ENCODE results near the gene GRB10. TPM values are rescaled to one million over a fixed set of nuclear protein-coding genes. Genes with fewer than 3 reads are reported as not detected.

Gene GRB10
- total RNA-seq, 4 donors from 2014 or later: 40.4 to 88.6 (median 61.1) TPM

- Histone ChIP-seq H3K27me3 (no peaks in the 10 kb centered on the region), H3K4me1 (peaks cover 16 to 17% of the 10 kb centered on the region in 2 donors), H3K36me3 (no peaks in the 10 kb centered on the region), H3K27ac (no peak overlapping the region), H3K9me3 (no peaks in the 10 kb centered on the region), H3K4me3 (no peak overlapping the region)
- TF ChIP-seq POLR2A (IDR thresholded peaks at IDR 0.05): no peak
- TF ChIP-seq CTCF (IDR thresholded peaks at IDR 0.05 in 4 of 5, conservative IDR thresholded peaks at IDR 0.05 in 1 of 5): no peak
- DNase-seq (no peak), ATAC-seq (no peak)
- intact Hi-C loops (cut with DNase I; ENCODE audit: low total_unique reads): loop anchor here (10.0 kb wide), 1 partner anchor 330 kb away; no protein-coding TSS in a partner anchor
- in situ Hi-C loops (cut with MboI; ENCODE audit: low sequenced_read_pairs in 4 of 4): loop anchor here in 3 of 4 donors (25.0 kb wide), 2 partner anchors 267 to 333 kb away; partner anchors contain the start of gene FIGNL1 (in 2 of the 3)
These were observed 12.6 kb upstream of the GRB10 start for GRCh38 chr7:50795253-50795652.

GRCh38 chr7:50793947-50794570 lies 11.4 kb upstream of the GRB10 start:
- intact Hi-C loops (cut with DNase I; ENCODE audit: low total_unique reads) (loop anchor here (5.0 to 10.0 kb wide), 6 partner anchors 107 to 329 kb away; no protein-coding TSS in a partner anchor), in situ Hi-C loops (cut with MboI; ENCODE audit: low sequenced_read_pairs in 4 of 4) (loop anchor here in 3 of 4 donors (25.0 kb wide), 2 partner anchors 268 to 332 kb away; partner anchors contain the start of gene FIGNL1 (in 2 of the 3))
- Histone ChIP-seq H3K4me1 (peaks cover 21 to 28% of the 10 kb centered on the region in 2 donors), H3K27ac (peak overlapping the region; percentile 62 to 86 (median 81)), H3K4me3 (peak overlapping the region; percentile 58 to 73 (median 60)), H3K36me3 (no peaks in the 10 kb centered on the region), H3K9me3 (no peaks in the 10 kb centered on the region), H3K27me3 (no peaks in the 10 kb centered on the region)
- DNase-seq: no peak
- ATAC-seq: no peak
- TF ChIP-seq CTCF (IDR thresholded peaks at IDR 0.05 in 4 of 5, conservative IDR thresholded peaks at IDR 0.05 in 1 of 5) (no peak), POLR2A (IDR thresholded peaks at IDR 0.05) (no peak)

DNA sequence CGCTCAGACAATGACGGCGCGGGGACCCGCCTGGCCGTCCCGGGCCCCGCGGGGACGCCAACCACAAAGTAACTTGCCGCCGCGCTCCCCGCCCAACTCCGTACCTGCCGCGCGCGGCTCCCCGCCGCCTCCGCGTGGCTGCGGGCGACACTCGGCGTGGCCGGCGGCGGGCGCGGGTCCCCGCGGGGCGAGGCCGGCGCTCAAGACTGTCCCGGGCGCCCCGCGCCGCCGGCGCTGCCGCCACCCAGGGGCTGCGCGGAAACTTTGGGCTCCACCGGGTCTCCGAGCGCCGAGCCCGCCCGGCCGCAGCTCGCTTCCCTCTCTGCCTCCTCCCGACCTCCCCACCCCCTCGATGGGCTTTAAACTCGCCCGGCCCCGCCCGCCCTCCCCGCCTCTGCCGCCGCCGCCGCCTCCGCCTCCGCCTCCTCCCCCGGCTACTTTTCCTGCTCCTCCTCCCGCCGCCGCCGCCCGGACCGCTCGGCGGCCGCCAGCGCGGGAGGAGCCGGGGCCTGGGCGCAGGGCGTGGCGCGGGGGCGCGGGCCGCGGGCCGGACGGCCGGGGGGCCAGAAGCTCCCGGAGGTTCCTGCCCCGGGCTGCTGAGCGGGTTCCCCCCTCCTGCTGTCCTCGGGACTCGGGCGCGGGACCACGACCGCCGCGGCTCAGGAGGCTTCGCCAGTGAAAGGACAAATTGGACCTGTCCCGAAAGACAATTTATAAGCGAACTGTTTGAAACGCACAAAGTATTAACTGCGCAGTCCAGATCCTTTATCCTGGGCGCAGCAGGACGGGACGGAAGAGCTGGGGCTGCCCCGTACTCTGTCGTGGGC lies 10.6 kb upstream of the GRB10 start:
- ATAC-seq: peak; percentile 70 to 74
- no peak for TF ChIP-seq CTCF (IDR thresholded peaks at IDR 0.05 in 4 of 5, conservative IDR thresholded peaks at IDR 0.05 in 1 of 5)
- peak; percentile 68 to 73 for TF ChIP-seq POLR2A (IDR thresholded peaks at IDR 0.05)

DNA sequence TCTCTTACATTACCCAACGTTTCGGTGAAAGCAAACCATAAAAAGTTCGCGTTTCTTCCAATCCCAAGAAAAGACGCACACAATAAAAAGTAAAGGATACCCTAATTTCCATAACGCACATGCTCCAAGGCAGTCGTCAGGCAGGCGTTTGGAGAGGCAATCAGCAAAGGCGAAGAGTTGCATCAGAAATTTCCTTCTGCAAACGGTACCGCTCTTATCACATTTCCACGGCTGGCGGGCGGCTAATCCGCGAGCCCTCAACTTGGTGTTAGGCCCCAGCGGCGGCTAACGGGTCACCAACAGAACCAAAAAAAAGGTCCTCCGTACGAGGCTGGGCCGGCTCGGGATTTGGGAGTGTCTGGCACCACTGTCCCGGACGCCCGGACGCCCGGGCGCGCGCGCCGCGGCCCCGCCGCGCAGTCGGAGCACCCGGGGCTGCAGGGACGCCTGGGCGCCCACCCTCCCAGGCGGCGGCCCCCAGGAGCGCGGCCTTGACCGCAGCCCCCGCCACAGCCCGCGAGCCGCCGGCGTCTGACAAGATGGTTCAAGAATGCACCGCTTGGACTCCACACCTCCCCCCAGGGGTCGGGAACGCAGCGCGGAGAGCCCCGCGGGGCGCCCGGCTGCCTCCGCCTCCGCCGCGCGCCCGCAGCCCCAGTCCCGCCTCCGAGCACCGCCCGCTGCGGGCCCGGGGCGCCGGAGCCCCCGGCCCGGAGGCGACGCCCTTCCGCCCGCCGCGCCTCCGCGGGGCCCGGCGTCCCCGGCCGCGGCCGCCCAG lies 9.8 kb upstream of the GRB10 start:
- H3K4me3 ChIP-seq: peak overlapping the region; percentile 58 to 75 (median 68)
- peak; percentile 39 to 49 for TF ChIP-seq POLR2A (IDR thresholded peaks at IDR 0.05)
- TF ChIP-seq CTCF (IDR thresholded peaks at IDR 0.05 in 4 of 5, conservative IDR thresholded peaks at IDR 0.05 in 1 of 5): no peak
- in situ Hi-C loops (cut with MboI; ENCODE audit: low sequenced_read_pairs in 4 of 4): loop anchor here in 3 of 4 donors (25.0 kb wide), 2 partner anchors 270 to 330 kb away; partner anchors contain the start of gene FIGNL1 (in 2 of the 3)
- ATAC-seq (peak; percentile 43 to 53), DNase-seq (peak; percentile 24 to 43)
- H3K27me3 ChIP-seq: no peaks in the 10 kb centered on the region
- H3K36me3 ChIP-seq: no peaks in the 10 kb centered on the region
- peaks cover 21 to 28% of the 10 kb centered on the region in 2 donors for H3K4me1 ChIP-seq
- H3K9me3 ChIP-seq: no peaks in the 10 kb centered on the region
- intact Hi-C loops (cut with DNase I; ENCODE audit: low total_unique reads): loop anchor here (5.0 to 10.0 kb wide), 6 partner anchors 105 to 328 kb away; no protein-coding TSS in a partner anchor
- H3K27ac ChIP-seq: peak overlapping the region; percentile 62 to 86 (median 81)

More for the DNA sequence above, 10.6 kb upstream of the GRB10 start:
- peak; percentile 54 to 63 for DNase-seq
- intact Hi-C loops (cut with DNase I; ENCODE audit: low total_unique reads) (loop anchor here (5.0 to 10.0 kb wide), 6 partner anchors 106 to 329 kb away; no protein-coding TSS in a partner anchor), in situ Hi-C loops (cut with MboI; ENCODE audit: low sequenced_read_pairs in 4 of 4) (loop anchor here in 3 of 4 donors (25.0 kb wide), 2 partner anchors 269 to 331 kb away; partner anchors contain the start of gene FIGNL1 (in 2 of the 3))
- H3K4me1 ChIP-seq: peaks cover 21 to 28% of the 10 kb centered on the region in 2 donors
- no peaks in the 10 kb centered on the region for H3K27me3 ChIP-seq
- no peaks in the 10 kb centered on the region for H3K36me3 ChIP-seq
- peak overlapping the region; percentile 62 to 86 (median 81) for H3K27ac ChIP-seq
- no peaks in the 10 kb centered on the region for H3K9me3 ChIP-seq
- H3K4me3 ChIP-seq: peak overlapping the region; percentile 58 to 73 (median 60)
